GM12874 (cell line): ENCODE results near the gene HIVEP2.

ENCODE experiments used
- TF ChIP-seq, protein P1 (sequence below): IDR thresholded peaks from 2 replicates; pipeline ENCODE4 v1.5.1; 2011; ENCODE audit warnings: low read depth, mild to moderate bottlenecking, control low read depth, low read length, moderate library complexity; ENCODE audit not compliant: insufficient read depth

Gene HIVEP2

DNA sequence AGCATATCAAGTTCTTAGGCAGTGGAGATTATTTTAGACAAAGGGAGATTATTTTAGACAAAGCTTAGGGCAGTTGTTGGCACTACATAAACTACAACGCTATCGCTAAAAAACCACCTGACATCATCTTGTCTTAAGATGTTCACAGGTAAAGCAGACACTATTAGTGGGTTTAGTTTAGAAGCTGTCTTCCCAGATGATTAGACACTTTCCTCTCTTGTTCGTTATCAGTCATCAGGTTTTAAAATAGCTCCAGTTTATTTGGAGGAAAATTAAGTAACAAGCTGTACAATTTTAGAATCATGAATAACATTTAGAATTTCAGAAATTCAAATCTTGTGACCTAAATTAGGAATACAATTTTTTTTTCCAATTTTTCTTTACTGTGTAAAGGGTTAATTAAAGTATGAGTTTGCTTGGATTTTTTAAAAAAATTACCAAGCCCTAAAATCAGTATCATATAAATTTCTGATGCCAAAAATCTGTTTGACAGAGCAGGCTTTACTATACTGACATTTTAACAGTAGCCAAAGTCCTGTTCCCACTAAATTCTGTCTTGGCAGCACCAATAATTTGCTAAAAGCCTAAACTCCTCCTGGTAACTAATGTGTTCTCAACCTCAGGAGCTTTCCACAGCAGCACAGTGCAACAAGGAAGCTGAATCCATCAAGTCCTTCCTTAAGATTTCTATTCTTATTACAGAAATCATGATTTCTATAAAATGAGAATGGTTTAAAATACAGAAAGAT is 109.0 kb downstream of the HIVEP2 start:
- TF ChIP-seq, protein P1, sequence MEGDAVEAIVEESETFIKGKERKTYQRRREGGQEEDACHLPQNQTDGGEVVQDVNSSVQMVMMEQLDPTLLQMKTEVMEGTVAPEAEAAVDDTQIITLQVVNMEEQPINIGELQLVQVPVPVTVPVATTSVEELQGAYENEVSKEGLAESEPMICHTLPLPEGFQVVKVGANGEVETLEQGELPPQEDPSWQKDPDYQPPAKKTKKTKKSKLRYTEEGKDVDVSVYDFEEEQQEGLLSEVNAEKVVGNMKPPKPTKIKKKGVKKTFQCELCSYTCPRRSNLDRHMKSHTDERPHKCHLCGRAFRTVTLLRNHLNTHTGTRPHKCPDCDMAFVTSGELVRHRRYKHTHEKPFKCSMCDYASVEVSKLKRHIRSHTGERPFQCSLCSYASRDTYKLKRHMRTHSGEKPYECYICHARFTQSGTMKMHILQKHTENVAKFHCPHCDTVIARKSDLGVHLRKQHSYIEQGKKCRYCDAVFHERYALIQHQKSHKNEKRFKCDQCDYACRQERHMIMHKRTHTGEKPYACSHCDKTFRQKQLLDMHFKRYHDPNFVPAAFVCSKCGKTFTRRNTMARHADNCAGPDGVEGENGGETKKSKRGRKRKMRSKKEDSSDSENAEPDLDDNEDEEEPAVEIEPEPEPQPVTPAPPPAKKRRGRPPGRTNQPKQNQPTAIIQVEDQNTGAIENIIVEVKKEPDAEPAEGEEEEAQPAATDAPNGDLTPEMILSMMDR, result no peak

DNA sequence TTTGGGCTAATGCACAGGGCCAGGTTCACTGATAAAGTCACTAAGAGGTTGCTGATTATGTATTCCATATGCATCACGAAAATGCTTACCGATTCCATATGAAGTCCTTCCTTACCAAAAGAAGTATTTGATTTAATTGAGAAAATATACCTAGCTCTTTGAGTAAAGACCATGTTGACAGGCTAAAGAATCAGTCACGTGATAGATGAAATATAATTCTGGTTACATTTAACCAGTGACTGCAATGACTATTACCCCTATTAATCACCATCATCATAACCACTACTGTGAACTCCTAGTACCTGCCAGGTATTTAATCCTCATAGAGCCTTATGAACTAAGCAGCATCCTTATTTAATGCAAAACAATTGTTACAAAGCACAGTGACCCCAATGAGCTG is 110.1 kb downstream of the HIVEP2 start:
- TF ChIP-seq, protein P1, result no peak

DNA sequence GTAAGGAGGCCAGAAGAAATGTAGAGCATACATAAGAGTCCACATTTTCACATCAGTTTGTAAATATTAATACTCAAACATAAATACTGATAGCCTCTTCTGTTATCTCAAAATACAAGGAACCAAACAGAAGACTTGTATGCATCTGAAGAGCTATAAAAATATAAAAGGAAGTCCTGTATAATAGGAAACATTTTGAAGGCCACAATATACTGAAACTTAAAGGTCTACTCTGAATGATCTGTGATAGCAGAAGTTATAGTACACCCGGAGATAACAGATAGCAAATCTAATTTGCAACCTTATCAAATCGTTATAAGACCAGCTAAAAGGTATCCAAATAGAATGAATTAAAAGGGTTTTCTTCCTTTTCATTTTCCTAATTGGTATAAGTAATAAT is 111.2 kb downstream of the HIVEP2 start:
- TF ChIP-seq, protein P1, result no peak

DNA sequence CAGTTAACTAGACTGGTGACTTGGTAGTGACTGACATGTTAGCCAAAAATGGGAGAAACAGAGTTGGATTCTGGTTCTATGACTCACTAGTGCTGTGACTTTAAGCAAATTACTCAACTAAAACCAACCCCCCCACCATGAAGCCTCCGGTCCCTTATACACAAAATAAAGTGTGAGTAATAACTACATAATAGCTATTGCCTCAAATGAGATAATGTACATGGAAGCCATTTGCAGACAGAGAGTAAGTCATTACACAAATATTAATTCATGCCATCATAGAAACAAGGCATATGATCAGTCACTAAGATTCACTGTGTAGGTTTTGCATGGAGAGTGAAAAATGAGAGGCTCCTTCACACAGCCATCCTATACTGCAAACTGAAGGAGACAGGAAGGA is 111.9 kb downstream of the HIVEP2 start:
- TF ChIP-seq, protein P1, result no peak

DNA sequence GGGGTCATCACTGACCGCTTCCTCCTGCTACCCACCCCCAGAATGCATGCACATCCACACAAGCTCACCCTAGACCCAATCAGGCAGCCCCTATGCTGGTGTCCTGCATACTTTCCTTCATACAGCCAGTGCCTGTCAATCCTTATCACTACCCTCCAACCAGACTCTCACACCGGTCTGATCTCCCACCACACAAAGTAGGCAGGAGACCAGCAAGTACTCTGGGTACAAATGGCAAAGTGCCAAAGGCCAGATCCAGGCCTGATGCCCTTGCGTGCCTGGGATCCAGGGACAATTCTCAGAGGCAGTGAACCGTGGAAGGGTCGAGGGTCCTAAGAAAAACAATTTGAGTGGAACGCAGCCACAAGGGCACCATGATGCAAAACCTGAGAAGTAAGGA is 114.2 kb downstream of the HIVEP2 start:
- TF ChIP-seq, protein P1, result no peak

DNA sequence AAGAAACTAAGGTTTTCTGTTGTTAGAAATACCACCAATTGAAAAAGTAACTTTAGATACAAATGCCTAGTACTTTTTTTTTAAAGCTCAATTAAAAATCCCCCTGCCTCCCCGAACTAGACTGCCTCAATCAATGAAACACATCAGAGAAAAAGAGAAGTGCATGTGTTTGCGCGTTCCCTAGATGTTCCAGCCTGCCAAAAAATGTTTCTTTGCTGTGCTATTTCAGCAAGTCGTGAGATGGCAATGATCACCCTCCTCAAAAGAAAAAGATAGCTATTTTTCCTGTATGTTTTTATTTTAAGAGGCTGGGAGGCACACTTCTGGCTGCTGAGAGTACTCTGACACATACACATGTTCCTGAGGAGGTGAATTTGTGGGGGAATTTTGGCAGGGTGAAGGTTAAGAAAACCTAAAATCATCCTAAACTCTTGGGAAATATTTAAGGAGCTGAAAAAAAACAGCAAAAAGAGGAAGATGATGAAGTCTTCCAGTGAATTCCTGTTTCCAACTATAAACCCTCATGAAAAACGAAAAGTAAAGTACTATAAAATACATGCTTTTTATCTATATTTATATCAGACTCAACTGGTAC is 114.8 kb downstream of the HIVEP2 start:
- TF ChIP-seq, protein P1, result no peak

DNA sequence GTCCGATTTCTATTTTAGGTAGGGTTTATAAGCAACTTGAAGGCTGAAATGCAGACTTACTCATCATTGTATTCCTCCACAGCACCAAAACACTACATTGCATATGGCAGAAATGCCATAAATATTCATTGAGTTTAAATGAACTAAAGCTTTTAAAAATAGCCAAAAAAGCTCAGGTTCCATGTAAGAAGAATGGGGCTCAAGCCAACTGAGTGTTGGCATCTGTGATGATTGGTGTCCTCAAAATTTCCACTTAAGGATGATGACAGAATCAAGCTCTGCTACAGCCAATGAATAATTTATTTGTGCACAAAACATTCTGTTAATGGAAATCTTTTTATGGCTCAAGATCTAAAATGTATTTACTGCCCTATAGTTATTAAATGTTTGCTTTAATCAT is 115.4 kb downstream of the HIVEP2 start:
- TF ChIP-seq, protein P1, result no peak
